ENCODE results near the gene SLC49A4. TPM values are rescaled to one million over a fixed set of nuclear protein-coding genes. Genes with fewer than 3 reads are reported as not detected.

Gene SLC49A4
- total and polyA plus RNA-seq, 11 donors, result 5.6 to 25.4 (median 14.4) TPM

- 83 to 92% (median 87%) methylated on average over 4 of the region's 4 CpGs for WGBS, 4 donors
- Histone ChIP-seq H3K4me1 (peaks cover 0 to 23% (median 0%) of the 10 kb centered on the region in 12 donors), H3K9me3 (no peaks in the 10 kb centered on the region), H3K27ac (peak overlapping the region in 2 of 12 donors; percentile 8 to 79), H3K4me3 (no peak overlapping the region), H3K36me3 (peaks cover 0 to 38% (median 9%) of the 10 kb centered on the region in 9 donors), H3K27me3 (no peaks in the 10 kb centered on the region)
- no peak for TF ChIP-seq CTCF (IDR thresholded peaks at IDR 0.05)
- no peak for TF ChIP-seq POLR2A (IDR thresholded peaks at IDR 0.05)
- ATAC-seq, result peak in 2 of 4 donors; percentile 39 to 42
- intact Hi-C loops (cut with DNase I), result no loop called here
- no peak for DNase-seq
These were observed 30.6 kb downstream of the SLC49A4 start for GRCh38 chr3:122825460-122825859.

GRCh38 chr3:122826278-122826677, 31.4 kb downstream of the SLC49A4 start:
- H3K4me1 ChIP-seq, result peaks cover 0 to 23% (median 0%) of the 10 kb centered on the region in 12 donors
- peaks cover 0 to 37% (median 9%) of the 10 kb centered on the region in 9 donors for H3K36me3 ChIP-seq
- WGBS, 4 donors, result 96 to 98% (median 96%) methylated on average over 1 of the region's 1 CpG
- H3K4me3 ChIP-seq, result no peak overlapping the region
- no peak for DNase-seq
- intact Hi-C loops (cut with DNase I), result no loop called here
- H3K27me3 ChIP-seq, result no peaks in the 10 kb centered on the region
- peak overlapping the region in 1 of 12 donors; percentile 56 for H3K27ac ChIP-seq
- no peak for ATAC-seq
- no peak for TF ChIP-seq CTCF (IDR thresholded peaks at IDR 0.05)
- no peaks in the 10 kb centered on the region for H3K9me3 ChIP-seq

- no peak for DNase-seq
- Histone ChIP-seq H3K4me3 (no peak overlapping the region), H3K4me1 (peaks cover 0 to 23% (median 0%) of the 10 kb centered on the region in 12 donors), H3K9me3 (no peaks in the 10 kb centered on the region), H3K27ac (peak overlapping the region in 1 of 12 donors; percentile 56), H3K36me3 (peaks cover 0 to 41% (median 13%) of the 10 kb centered on the region in 9 donors), H3K27me3 (no peaks in the 10 kb centered on the region)
- TF ChIP-seq CTCF (IDR thresholded peaks at IDR 0.05) (no peak), POLR2A (IDR thresholded peaks at IDR 0.05) (no peak)
- ATAC-seq, result peak in 1 of 4 donors; percentile 33
- WGBS, 4 donors, result 93 to 96% (median 95%) methylated on average over 4 of the region's 4 CpGs
- intact Hi-C loops (cut with DNase I), result no loop called here
These were observed 33.4 kb downstream of the SLC49A4 start for GRCh38 chr3:122828281-122828680.

GRCh38 chr3:122835590-122835989, 40.7 kb downstream of the SLC49A4 start:
- Histone ChIP-seq H3K36me3 (peaks cover 0 to 37% (median 13%) of the 10 kb centered on the region in 9 donors), H3K4me3 (no peak overlapping the region), H3K9me3 (no peaks in the 10 kb centered on the region), H3K27ac (no peak overlapping the region), H3K27me3 (no peaks in the 10 kb centered on the region), H3K4me1 (no peaks in the 10 kb centered on the region)
- no peak for DNase-seq
- TF ChIP-seq CTCF (IDR thresholded peaks at IDR 0.05) (no peak), POLR2A (IDR thresholded peaks at IDR 0.05) (no peak)
- no peak for ATAC-seq
- WGBS, 4 donors, result 85 to 97% (median 96%) methylated on average over 2 of the region's 2 CpGs
- intact Hi-C loops (cut with DNase I), result no loop called here

Data from heart left ventricle (tissue), 16 donors.